ENCODE measurements around the gene KCNMA1.

GRCh38 chr10:77261146-77261545 lies 376.5 kb downstream of the KCNMA1 start:
- TF ChIP-seq EP300 (IDR thresholded peaks at IDR 0.05; ENCODE audit: borderline replicate concordance in 1 of 2, low read depth in 1 of 2, low read length in 1 of 2) (no peak), CTCF (IDR thresholded peaks at IDR 0.05) (no peak), RCOR1 (IDR thresholded peaks at IDR 0.05; ENCODE audit: low read length) (no peak), MAX (IDR thresholded peaks at IDR 0.05; ENCODE audit: low read depth) (no peak), RFX5 (IDR thresholded peaks at IDR 0.05; ENCODE audit: low read length) (no peak), REST (IDR thresholded peaks at IDR 0.05; ENCODE audit: low read depth, low read length) (no peak), SIN3A (IDR thresholded peaks at IDR 0.05; ENCODE audit: borderline replicate concordance, low read depth, low read length) (no peak), EZH2phosphoT487 (IDR thresholded peaks at IDR 0.05; ENCODE audit: borderline replicate concordance, low read depth) (no peak)

Data from SK-N-SH (cell line).